ENCODE measurements around the gene DMGDH.
"Not testable (repeated sequence)": the region's sequence is repeated elsewhere in the genome, so short reads cannot be mapped to it uniquely, and the experiment has no call there.

- TF ChIP-seq EZH2 (IDR thresholded peaks at IDR 0.05; ENCODE audit: borderline replicate concordance, low read depth, low read length, severe bottlenecking); CTCF (IDR thresholded peaks at IDR 0.05; ENCODE audit: borderline replicate concordance, extremely low read depth, low read length, poor library complexity, severe bottlenecking): not testable (repeated sequence)
Observed at GRCh38 chr5:78983194-78983593, 86.3 kb downstream of the DMGDH start.

Data from DND-41 (cell line).